ENCODE results near the gene BLM.
"Not testable (repeated sequence)": the region's sequence is repeated elsewhere in the genome, so short reads cannot be mapped to it uniquely, and the experiment has no call there.

DNA sequence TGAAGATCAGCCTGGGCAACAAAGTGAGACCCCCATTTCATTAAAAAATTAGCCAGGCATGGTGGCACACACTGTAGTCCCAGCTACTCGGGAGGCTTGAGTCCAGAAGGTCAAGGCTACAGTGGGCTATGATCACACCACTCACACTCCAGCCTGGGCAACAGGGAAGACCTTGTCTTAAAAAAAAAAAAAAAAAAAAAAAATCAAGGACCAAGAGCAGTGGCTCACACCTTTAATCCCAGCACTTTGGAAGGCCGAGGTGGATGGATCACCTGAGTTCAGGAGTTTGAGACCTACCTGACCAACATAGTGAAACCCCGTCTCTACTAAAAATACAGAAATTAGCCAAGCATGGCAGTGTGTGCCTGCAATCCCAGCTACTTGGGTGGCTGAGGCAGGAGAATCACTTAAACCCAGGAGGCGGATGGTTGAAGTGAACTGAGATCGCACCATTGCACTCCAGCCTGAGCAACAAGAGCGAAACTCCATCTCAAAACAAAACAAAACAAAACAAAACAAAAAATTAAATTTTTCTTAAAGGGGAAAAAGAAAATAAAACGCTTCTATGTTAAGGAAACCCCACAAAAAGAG, 49.3 kb upstream of the BLM start:
- TF ChIP-seq CTCF (conservative IDR thresholded peaks at IDR 0.05 in 1 of 2, IDR thresholded peaks at IDR 0.05 in 1 of 2; ENCODE audit: extremely low read depth in 1 of 2, insufficient read depth in 1 of 2, low read depth in 1 of 2, low read length in 2 of 2); EZH2 (IDR thresholded peaks at IDR 0.05; ENCODE audit: borderline replicate concordance, low read length): not testable (repeated sequence)
